Ascending aorta (tissue), 2 donors: ENCODE results near the gene CCDC141. TPM values are rescaled to one million over a fixed set of nuclear protein-coding genes. Genes with fewer than 3 reads are reported as not detected.

Experiments used
- DNase-seq, 2 donors: peaks; one replicate each; pipeline ENCODE4 v3.0.0-alpha.2; 2019; ENCODE audit warnings: low spot score in 2 of 2
- H3K27ac ChIP-seq, 2 donors: fragments of 200-600 bp; sonication (generic); one replicate each; pipeline ENCODE4 v1.5.1; 2016 to 2017; ENCODE audit warnings: mild to moderate bottlenecking in 1 of 2
- H3K27me3 ChIP-seq: fragments of 200-600 bp; sonication (generic); one replicate; pipeline ENCODE4 v1.5.1; 2017
- H3K36me3 ChIP-seq, 2 donors: fragments of 200-600 bp; sonication (generic); one replicate each; pipeline ENCODE4 v1.5.1; 2016
- H3K4me1 ChIP-seq, 2 donors: fragments of 200-600 bp; sonication (generic); one replicate each; pipeline ENCODE4 v1.5.1; 2016 to 2017; ENCODE audit warnings: mild to moderate bottlenecking in 1 of 2
- H3K4me3 ChIP-seq, 2 donors: fragments of 200-600 bp; sonication (generic); one replicate each; pipeline ENCODE4 v1.5.1; 2016 to 2017; ENCODE audit warnings: mild to moderate bottlenecking in 1 of 2
- H3K9me3 ChIP-seq, 2 donors: fragments of 200-600 bp; sonication (generic); one replicate each; pipeline ENCODE4 v1.5.1; 2016
- intact Hi-C: fragments of 100-400 bp; cut with DNase I; formaldehyde crosslinking; loops from one replicate; pipeline ENCODE4 v1.15.1; 2023
- total RNA-seq: library from RNA; depleted of rRNA; stranded (reverse); fragments of >200 nt; gene quantifications from one replicate; pipeline ENCODE4 v1.1.0, GENCODE V29; 2016
- TF ChIP-seq, protein P1 (sequence below), 3 experiments: fragments of 200-600 bp in 2 of 3; fragments of 450-650 bp in 1 of 3; sonication (generic) in 2 of 3; IDR thresholded peaks; one replicate each; pipeline ENCODE4 v1.5.1; 2016 to 2019; ENCODE audit warnings: antibody characterized with exemption in 3 of 3, mild to moderate bottlenecking in 1 of 3, moderate library complexity in 1 of 3

Gene CCDC141
- total RNA-seq, 1 donor from 2014 or later = 2.0 TPM

DNA sequence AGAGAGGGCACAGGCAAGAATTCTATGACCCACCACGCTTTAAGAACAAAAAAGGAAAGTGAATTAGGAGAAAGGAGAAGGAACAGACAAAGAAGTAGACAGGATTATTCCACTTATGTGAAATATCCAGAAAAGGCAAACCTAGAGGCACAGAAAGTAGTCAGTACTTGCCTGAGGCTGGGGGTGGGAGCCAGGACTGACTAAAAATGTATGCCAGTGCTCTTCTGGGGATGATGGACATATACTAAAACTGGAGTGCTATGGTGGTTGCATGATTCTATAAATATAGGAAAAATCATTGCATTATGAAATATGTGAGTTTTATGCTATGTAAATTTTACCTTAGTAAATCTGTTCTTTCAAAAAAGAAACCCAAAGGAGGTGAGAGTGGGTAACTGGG lies 168.9 kb downstream of the CCDC141 start:
- DNase-seq = no peak
- no peaks in the 10 kb centered on the region for H3K9me3 ChIP-seq
- peaks cover 0 to 8% of the 10 kb centered on the region in 2 donors for H3K4me1 ChIP-seq
- no peak overlapping the region for H3K4me3 ChIP-seq
- H3K27me3 ChIP-seq = no peaks in the 10 kb centered on the region
- TF ChIP-seq, protein P1, sequence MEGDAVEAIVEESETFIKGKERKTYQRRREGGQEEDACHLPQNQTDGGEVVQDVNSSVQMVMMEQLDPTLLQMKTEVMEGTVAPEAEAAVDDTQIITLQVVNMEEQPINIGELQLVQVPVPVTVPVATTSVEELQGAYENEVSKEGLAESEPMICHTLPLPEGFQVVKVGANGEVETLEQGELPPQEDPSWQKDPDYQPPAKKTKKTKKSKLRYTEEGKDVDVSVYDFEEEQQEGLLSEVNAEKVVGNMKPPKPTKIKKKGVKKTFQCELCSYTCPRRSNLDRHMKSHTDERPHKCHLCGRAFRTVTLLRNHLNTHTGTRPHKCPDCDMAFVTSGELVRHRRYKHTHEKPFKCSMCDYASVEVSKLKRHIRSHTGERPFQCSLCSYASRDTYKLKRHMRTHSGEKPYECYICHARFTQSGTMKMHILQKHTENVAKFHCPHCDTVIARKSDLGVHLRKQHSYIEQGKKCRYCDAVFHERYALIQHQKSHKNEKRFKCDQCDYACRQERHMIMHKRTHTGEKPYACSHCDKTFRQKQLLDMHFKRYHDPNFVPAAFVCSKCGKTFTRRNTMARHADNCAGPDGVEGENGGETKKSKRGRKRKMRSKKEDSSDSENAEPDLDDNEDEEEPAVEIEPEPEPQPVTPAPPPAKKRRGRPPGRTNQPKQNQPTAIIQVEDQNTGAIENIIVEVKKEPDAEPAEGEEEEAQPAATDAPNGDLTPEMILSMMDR (IDR thresholded peaks at IDR 0.05) = no peak
- no peaks in the 10 kb centered on the region for H3K36me3 ChIP-seq
- intact Hi-C loops = no loop called here
- no peak overlapping the region for H3K27ac ChIP-seq

DNA sequence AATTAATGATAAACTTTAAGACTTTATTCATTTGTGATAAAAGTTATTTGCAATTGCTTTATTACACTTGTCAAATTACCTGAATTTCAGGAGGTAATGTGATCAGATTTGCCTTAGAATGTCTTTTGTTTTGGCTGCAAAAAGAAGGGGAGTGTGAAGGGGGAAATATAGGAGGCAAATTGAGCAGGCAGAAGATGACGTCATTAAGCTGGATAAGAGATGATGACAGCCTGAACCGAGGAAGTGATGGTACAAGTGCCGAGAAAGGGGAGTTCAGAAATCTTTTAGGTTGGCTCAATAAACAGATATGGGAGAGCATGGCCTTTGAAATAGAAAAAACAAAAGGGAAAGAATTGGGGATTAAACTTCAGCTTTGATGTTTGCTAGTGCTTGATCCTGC lies 169.7 kb downstream of the CCDC141 start:
- Histone ChIP-seq H3K4me3 (no peak overlapping the region), H3K4me1 (peaks cover 0 to 14% of the 10 kb centered on the region in 2 donors), H3K36me3 (no peaks in the 10 kb centered on the region), H3K27me3 (no peaks in the 10 kb centered on the region), H3K27ac (no peak overlapping the region), H3K9me3 (no peaks in the 10 kb centered on the region)
- intact Hi-C loops = no loop called here
- DNase-seq = no peak
- TF ChIP-seq, protein P1 (IDR thresholded peaks at IDR 0.05) = no peak

DNA sequence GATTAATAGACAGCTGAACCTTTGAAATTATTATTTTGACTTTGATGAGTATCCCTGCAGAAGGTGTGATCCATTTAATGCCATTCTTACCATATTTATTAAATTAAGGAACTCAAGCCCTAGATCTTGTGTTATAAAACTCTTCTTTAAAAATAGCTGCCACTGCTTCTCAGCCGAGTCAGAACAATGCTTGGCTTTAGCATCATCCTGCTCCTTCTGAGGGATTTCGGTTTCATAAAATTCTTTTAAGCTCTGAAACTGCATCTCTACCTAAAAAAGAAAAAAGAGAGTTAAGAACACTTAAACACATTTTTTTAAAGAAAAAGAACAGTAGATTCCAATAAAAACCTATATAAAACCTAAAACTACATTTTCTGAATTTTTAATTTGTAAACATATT lies 172.1 kb downstream of the CCDC141 start:
- no peaks in the 10 kb centered on the region for H3K36me3 ChIP-seq
- H3K4me3 ChIP-seq = no peak overlapping the region
- no peaks in the 10 kb centered on the region for H3K9me3 ChIP-seq
- H3K27ac ChIP-seq = peak overlapping the region; percentile 35 to 63
- intact Hi-C loops = no loop called here
- no peak for DNase-seq
- no peaks in the 10 kb centered on the region for H3K27me3 ChIP-seq
- H3K4me1 ChIP-seq = peaks cover 0 to 24% of the 10 kb centered on the region in 2 donors
- TF ChIP-seq, protein P1 (IDR thresholded peaks at IDR 0.05) = no peak

DNA sequence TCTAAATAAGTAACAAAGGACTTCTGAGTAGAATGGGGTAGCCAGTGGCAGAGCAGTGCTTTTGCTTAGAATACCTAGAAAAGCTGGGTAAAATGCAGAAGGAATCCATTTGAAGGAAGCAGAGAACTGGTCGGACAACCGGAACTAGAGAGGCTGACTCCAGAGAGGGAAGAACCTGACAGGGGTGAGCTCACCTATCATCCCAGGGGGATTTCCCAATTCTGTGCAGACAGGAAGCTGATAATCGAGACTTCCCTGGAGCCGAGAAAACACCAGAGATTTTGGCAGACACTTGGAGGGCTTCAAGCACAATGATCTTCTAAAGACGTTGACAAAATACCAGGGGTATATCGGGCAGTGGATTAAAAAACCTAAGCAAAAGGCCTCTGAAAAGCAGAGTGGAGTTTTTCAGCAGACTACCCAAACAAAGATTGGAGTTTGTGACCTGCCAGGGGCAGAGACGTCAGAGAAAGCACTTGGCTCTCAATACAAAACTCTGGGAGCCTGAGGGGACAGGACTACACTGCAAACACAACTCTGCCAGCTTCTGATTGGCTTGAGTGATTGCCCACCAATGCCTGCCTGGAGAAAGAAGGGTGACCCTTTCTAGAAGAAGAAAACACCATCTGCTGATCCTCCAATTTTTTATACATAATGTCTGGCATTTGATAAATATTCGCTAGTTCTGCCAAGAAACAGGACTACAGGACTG lies 175.3 kb downstream of the CCDC141 start:
- no peak for DNase-seq
- Histone ChIP-seq H3K4me1 (peaks cover 0 to 19% of the 10 kb centered on the region in 2 donors), H3K4me3 (peak overlapping the region in 1 of 2 donors; percentile 39), H3K36me3 (no peaks in the 10 kb centered on the region), H3K27ac (peak overlapping the region; percentile 89), H3K9me3 (no peaks in the 10 kb centered on the region), H3K27me3 (no peaks in the 10 kb centered on the region)
- intact Hi-C loops = loop anchor here (2.0 kb wide), 1 partner anchor 16 kb away; no protein-coding TSS in a partner anchor
- TF ChIP-seq, protein P1 (IDR thresholded peaks at IDR 0.05) = no peak

DNA sequence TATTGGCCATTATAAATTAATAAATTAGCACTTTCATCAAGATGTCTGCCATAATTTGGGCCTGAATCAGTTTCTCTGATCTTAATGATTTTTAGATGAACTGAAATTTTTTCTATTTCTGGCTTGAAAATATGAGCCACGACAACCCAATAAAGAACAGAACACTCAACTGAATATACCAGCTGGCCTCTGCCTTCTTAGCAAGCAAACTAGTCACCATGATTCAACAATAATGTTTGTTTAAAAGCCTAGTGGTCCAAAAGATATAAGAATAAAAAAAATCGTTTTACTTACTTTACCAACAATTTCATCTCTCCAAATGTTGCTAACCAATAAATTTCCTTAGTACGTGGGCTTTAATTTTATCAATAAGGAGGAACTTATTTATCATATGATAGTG lies 176.0 kb downstream of the CCDC141 start:
- Histone ChIP-seq H3K27ac (peak overlapping the region; percentile 89), H3K36me3 (no peaks in the 10 kb centered on the region), H3K4me1 (peaks cover 0 to 19% of the 10 kb centered on the region in 2 donors), H3K4me3 (no peak overlapping the region), H3K27me3 (no peaks in the 10 kb centered on the region), H3K9me3 (no peaks in the 10 kb centered on the region)
- intact Hi-C loops = loop anchor here (2.0 kb wide), 1 partner anchor 17 kb away; no protein-coding TSS in a partner anchor
- no peak for DNase-seq
- TF ChIP-seq, protein P1 (IDR thresholded peaks at IDR 0.05) = no peak
